Measurements from ENCODE around the gene DALRD3. TPM values are rescaled to one million over a fixed set of nuclear protein-coding genes. Genes with fewer than 3 reads are reported as not detected.

Gene DALRD3
- total and polyA plus RNA-seq, 2 donors: 26.7 to 28.3 TPM

Small RNA genes lying within 50 kb of the gene (small RNA-seq; reads per million reads assigned to genes)
- 4,314 reads per million, percentile 100 among the genes with 10 or more reads in this experiment for gene MIR191
- 65.7 reads per million, percentile 97 among the genes with 10 or more reads in this experiment for gene MIR425

Other genes starting within 250 kb of the DALRD3 start
- 20.5 TPM for gene PRKAR2A, start 170.7 kb downstream of the DALRD3 start, total RNA-seq
- 23.0 TPM for gene PRKAR2A, start 170.7 kb downstream of the DALRD3 start, polyA plus RNA-seq
- gene SLC25A20, start 119.7 kb downstream of the DALRD3 start, total RNA-seq: 11.0 TPM
- 14.1 TPM for gene SLC25A20, start 119.7 kb downstream of the DALRD3 start, polyA plus RNA-seq
- gene ARIH2, start 99.7 kb downstream of the DALRD3 start, total RNA-seq: 71.6 TPM
- 59.9 TPM for gene ARIH2, start 99.7 kb downstream of the DALRD3 start, polyA plus RNA-seq
- 30.9 TPM for gene P4HTM, start 28.3 kb downstream of the DALRD3 start, total RNA-seq
- gene P4HTM, start 28.3 kb downstream of the DALRD3 start, polyA plus RNA-seq: 31.6 TPM
- 66.2 TPM for gene WDR6, start 11.2 kb downstream of the DALRD3 start, total RNA-seq
- 132 TPM for gene WDR6, start 11.2 kb downstream of the DALRD3 start, polyA plus RNA-seq
- 43.2 TPM for gene NDUFAF3, start 3.5 kb upstream of the DALRD3 start, total RNA-seq
- 81.6 TPM for gene NDUFAF3, start 3.5 kb upstream of the DALRD3 start, polyA plus RNA-seq
- gene IMPDH2, start 10.8 kb upstream of the DALRD3 start, total RNA-seq: 247 TPM
- 192 TPM for gene IMPDH2, start 10.8 kb upstream of the DALRD3 start, polyA plus RNA-seq
- gene QRICH1, start 75.5 kb upstream of the DALRD3 start, total RNA-seq: 63.0 TPM
- 40.7 TPM for gene QRICH1, start 75.5 kb upstream of the DALRD3 start, polyA plus RNA-seq
- gene QARS1, start 86.2 kb upstream of the DALRD3 start, total RNA-seq: 197 TPM
- gene QARS1, start 86.2 kb upstream of the DALRD3 start, polyA plus RNA-seq: 242 TPM
- 30.8 TPM for gene USP19, start 102.2 kb upstream of the DALRD3 start, total RNA-seq
- gene USP19, start 102.2 kb upstream of the DALRD3 start, polyA plus RNA-seq: 44.8 TPM
- 429 TPM for gene LAMB2, start 114.5 kb upstream of the DALRD3 start, total RNA-seq
- 366 TPM for gene LAMB2, start 114.5 kb upstream of the DALRD3 start, polyA plus RNA-seq
- 10.3 TPM for gene CCDC71, start 147.8 kb upstream of the DALRD3 start, total RNA-seq
- 25.6 TPM for gene CCDC71, start 147.8 kb upstream of the DALRD3 start, polyA plus RNA-seq
- gene KLHDC8B, start 153.0 kb upstream of the DALRD3 start, total RNA-seq: 27.3 TPM
- 80.8 TPM for gene KLHDC8B, start 153.0 kb upstream of the DALRD3 start, polyA plus RNA-seq

All from urinary bladder (tissue), 2 donors.